ENCODE measurements around the gene HEATR5A. TPM values are rescaled to one million over a fixed set of nuclear protein-coding genes. Genes with fewer than 3 reads are reported as not detected.

Gene HEATR5A
- total RNA-seq, 1 experiment from 2014 or later = 16.5 TPM

DNA sequence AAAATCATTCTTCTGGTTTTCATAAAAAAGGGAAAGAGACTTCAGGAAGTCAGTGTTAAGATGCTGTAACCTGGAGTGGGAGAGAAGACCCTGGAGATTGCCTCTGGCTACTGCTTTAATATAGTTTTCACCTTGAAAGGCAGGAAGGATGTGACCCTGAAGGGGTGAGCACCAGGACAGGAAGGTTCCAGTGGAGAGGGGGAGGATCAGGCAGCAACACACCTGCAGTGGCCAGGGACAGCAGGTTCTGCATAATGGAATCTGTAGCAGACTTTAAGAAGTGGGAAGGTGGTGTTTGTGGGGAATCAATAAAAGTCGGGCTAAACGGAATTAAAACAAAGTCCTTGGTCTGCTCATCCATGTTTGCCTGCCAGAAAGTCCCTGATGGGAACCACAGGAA, 6.3 kb upstream of the HEATR5A start:
- DNase-seq (ENCODE audit: low read depth) = no peak

DNA sequence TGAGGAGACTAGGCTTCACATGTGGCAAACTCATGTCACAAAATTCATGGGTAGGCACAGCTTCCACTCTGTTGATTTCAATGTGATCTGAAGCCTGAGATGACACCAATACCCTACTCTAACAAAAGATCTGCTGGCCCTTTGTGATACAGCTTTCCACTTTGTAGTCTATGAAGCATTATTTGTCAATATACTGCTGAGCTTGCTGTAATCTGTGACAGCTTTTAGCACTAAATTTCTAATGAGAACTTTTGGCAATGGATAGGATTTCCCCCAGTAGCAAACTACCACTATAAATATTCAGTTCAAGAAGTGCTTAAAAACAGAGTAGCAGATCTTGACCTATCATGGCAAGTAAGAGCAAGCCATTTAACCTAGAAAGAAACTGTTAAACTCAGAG, 5.6 kb upstream of the HEATR5A start:
- DNase-seq (ENCODE audit: low read depth) = no peak

DNA sequence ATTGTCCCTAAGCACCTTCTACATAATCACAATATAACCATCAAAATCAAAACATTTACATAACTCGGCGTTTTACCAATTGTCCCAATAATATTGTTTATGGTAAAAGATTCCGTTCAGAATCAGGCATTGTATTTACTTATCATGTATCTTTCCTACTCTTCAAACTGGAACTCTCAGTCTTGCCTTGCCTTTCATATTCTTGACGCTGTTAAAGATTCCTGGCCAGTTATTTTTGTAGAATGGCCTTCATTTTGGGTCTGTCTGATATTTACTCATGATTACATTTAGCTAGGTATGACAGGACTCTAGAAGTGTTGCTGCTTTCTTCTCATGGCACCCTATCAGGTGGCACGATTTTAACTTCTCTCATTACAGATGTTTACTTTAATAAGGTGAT, 850 bp upstream of the HEATR5A start:
- no peak for DNase-seq (ENCODE audit: low read depth)

DNA sequence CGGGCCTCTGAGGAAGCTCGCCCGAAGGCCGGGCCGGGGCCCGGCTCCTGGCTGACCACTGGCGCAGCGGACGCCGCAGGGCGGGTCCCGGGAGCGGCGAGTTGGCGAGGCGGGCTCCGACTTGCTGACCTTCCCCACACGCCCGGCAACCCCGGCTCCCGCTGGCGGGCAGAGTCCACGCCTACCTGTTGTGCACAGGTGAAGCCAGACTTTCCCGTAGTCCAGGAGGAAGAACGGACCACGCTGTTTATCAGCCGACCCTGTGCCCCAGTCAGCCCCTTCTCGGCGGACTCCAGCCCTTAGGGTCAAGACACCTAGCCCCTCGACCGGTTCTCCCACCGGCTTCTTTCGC, 407 bp downstream of the HEATR5A start:
- DNase-seq (ENCODE audit: low read depth) = peak; percentile 53

DNA sequence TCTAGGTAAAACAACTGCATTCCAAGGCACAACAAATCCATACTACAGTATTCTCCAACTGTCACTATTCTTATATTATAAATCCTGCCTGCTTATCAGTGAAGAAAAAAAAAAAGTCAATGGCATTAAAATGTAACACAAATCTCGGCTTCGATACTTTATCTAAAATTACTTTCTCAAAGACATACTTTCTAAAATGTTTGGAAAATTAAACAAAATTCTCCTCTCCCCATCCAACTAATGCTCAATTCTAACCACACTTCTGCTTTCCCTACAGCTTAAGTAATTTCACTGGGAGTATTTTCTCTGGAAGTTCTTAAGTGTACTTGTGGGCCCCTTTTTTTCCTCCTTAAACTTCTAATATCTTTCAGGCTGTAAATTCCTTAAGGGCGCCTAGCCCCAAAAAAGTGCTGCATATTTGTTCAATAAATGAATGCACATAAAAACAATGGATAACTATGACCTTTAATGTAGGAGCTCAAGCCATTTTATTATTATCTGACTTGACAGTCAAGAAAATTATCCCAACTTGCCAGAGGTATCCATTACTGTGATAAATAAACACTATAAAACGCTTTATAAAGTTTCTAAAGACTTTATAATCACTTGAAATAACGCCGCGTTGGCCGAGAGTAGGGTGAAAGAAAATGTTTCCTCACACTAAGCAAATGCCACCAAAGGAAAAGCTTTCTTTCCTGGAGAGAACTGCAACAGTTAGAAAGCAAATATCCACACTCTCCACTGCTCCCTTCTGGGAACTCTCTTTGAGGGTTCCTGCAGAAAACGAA, 977 bp downstream of the HEATR5A start:
- peak; percentile 5 for DNase-seq (ENCODE audit: low read depth)

DNA sequence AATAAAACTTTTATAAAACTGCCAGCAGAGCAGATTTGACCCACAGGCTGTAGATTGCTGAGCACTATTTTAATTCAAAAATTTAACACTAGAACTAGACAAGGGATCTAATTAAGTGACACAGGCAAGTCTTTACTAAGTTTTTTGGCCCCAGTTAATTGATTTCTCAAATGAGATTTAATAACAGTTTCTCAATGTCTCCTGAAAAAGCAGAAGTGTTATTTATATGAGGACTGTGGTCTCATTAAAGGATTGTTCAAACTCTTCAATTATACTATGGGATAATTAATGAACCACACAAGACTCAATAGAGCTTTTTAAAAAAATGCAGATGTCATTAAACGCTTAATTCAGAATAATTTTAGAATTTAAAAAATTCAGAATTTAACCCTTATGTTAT, 1.9 kb downstream of the HEATR5A start:
- no peak for DNase-seq (ENCODE audit: low read depth)

DNA sequence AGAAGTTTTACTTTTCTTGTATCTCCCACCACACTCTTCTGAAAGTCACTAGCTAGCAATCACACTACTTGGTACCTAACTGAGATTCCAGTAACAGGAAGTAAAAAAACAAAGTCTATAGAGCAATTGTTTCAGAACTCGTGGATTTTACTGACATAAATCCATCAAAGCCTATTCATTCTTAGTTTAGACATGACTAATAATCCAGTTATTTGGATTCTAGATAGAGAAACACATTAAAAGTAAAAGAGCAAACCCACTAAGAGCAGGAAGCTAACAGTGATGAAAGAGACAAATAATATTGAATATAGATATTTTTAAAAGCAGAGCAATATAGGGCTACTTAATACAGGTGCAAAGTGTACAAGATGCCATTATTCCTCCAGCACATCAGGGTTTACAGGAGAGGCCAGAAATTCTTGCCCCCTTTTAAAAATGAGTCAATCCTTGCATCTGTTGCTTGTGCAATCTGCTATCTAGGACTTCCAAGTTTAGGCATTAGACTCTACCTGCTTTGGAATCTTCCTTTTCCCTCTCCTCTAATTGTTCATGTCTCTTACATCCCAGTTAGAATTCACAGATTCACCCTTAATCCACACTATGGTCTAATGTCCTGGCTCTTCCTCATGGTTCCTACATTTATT, 6.0 kb downstream of the HEATR5A start:
- peak; percentile 27 for DNase-seq (ENCODE audit: low read depth)

DNA sequence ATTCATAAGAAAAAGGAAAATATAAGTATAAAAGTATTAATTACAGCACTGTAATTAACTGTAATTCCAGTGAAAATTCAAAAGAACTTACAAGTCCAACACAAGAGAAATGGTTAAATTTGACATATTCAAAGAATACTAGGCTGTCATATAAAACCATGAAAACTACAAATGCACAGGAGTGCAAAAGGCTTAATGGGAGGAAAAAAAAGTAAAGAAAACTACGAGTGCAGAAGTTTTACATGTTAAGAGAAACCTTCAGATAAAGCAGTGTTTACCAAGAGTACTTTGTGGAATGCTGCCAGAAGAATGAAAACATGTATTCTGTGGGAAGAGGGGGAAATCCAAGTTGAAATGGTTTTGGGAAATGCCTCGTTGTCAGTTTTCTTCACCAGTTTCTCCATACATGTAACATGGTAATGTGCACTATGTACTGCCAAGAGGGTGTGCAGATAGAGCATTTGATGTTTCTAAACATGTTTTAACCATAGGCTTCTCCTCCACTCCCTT, 9.1 kb downstream of the HEATR5A start:
- DNase-seq (ENCODE audit: low read depth) = peak; percentile 5

DNA sequence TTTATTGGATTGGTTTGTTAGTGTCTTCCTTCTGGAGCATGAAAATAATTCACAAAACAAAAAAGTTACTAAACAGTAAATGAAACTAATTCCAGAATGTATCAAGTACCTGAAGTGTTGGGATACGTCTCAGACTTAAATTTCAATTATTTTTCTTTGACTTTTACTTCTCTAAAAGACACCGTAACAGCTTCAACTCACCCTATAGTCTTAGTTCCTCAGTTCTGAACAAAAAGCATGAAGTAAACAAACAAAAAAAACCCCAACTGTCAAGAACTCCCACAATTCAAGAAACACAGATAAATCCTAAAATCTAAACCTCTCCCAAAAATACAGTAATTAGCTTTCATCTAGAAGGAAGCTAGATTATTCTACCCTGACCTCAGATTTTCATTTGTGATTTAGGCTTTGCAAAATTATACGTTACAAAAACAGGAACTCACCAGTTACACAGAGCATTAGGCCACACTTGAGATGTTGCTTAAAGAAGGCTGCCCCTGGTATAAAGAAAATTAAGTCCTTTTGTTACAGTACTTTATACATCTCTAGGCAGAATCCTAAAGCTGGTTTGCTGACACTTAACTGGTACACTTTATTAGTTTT, 10.2 kb downstream of the HEATR5A start:
- no peak for DNase-seq (ENCODE audit: low read depth)

DNA sequence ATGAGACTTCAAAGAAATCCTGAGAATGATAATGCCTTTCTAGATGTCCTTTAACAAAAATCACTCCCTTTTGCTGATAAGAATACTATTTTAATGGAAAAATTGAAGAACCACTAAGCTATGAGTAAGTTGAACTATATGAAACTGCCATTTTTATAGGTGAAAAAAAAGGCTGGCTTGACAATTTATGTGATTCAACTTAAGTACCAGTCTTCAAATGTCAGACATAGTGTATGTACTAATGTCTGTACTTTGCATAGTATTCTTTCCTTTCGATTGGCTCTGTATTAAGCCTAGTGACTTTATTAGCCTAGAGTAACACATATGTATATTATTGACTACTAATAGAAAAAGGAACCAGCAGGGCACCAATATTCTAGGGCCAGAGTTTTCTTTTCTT, 11.9 kb downstream of the HEATR5A start:
- no peak for DNase-seq (ENCODE audit: low read depth)

DNA sequence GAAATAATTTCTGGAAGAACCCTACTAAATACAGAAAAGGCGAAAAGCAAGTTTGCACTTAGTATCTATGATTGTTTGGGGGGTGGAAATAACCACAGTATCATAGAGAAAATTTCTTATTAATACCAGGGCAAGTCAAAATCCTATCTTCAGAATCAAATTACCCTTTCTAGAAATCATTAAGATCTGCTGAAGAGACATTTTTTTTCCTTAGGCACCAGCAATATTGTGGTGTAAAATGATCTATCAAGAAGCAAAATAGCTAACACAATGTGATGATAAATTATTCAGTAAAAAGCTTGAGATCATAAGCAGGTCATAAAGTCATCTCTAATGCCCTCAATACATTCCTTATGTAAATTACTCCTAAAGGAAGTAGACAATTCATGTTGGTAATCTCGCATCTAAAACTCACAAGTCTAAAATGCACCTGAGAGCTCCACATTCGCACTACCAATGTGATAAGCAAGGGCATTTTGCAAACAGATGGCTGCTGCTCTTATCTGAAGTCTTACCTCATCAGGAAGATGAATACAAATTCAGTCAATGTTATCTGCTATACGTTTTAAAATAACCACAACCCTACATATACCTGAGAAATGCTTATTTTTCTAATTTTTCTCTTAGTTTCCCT, 14.6 kb downstream of the HEATR5A start:
- DNase-seq (ENCODE audit: low read depth) = no peak

DNA sequence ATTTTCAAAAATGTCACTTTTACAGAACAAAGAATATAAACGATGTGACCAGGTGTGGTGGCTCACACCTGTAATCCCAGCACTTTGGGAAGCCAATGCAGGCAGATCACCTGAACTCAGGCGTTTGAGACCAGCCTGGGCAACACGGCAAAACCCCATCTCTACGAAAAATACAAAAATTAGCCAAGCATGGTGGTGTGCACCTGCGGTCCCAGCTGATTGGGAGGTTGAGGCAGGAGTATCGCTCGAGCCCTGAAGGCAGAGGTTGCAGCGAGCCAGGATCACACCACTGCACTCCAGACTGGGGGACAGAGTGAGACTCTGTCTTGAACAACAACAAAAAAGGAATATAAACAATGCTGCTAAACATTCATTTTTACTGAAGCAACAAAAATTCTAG, 15.2 kb downstream of the HEATR5A start:
- DNase-seq (ENCODE audit: low read depth) = no peak

DNA sequence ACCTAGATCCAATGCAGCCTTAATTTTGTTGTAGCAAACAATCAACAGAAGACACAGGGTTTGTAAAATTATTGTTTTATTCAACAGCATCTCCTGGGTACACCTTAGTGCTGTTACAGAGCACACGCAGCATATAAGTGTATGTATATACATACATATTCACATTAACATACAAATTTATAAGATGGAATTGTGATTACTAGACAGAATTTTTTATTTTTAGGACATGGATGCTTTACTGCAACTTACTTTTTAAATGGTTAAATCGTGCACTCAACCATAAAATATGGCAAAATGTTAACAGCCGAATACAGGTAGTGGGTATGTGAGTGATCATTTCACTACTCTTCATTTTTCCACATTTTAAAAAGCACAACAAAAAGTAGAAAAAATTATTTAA, 16.6 kb downstream of the HEATR5A start:
- no peak for DNase-seq (ENCODE audit: low read depth)

DNA sequence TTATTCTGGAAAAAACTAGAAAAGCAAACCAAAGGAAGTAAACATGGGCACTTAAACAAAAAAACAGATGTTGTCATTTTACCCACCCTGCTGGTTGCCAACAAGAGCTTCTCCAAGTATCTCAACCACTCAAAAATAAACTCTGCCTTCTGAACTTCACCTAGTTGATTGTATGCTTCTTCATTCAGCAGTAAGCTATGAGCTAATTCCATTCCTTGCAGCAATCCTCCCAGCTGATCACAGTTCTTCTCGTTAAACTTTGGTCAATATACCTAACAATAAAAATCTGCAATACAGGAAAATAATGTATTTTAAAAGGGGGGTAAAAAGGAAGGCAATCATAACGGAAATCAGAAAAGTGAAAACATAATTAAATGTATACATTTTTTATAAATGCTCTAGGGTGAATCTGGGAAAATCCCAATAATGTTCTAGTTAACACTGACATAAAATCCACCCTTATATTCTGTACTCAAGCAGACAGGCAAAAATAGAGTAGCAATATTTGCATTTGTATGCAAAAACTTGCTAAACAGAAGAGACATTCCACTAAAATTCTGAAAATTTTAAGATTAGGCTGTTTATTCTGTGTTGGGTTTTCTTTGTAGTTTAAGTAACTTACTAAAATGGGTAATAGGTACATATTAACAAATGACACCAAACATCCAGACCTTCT, 17.4 kb downstream of the HEATR5A start:
- no peak for DNase-seq (ENCODE audit: low read depth)

DNA sequence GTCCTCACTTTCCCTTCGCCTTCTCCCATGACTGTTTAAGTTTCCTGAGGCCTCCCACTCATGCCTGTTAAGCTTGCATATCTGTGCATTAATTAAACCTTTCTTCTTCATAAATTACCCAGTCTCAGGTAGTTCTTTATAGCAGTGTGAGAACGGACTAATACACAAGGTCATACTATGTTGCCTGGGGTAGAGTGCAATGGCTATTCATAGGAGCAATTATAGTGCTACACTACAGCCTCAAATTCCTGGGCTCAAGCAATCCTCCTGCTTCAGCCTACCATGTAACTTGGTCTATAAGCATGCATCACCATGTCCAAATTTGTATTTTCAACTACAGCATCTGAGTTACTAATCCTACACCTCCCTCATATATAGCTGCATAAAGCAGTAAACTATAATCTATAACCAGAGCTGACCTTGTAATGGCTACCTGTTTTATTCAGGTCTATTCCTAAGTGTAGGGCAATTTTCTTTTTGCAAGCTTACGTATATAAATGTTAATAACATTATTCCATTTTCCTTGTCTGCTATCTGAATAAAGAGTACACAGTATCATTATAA, 18.9 kb downstream of the HEATR5A start:
- no peak for DNase-seq (ENCODE audit: low read depth)

DNA sequence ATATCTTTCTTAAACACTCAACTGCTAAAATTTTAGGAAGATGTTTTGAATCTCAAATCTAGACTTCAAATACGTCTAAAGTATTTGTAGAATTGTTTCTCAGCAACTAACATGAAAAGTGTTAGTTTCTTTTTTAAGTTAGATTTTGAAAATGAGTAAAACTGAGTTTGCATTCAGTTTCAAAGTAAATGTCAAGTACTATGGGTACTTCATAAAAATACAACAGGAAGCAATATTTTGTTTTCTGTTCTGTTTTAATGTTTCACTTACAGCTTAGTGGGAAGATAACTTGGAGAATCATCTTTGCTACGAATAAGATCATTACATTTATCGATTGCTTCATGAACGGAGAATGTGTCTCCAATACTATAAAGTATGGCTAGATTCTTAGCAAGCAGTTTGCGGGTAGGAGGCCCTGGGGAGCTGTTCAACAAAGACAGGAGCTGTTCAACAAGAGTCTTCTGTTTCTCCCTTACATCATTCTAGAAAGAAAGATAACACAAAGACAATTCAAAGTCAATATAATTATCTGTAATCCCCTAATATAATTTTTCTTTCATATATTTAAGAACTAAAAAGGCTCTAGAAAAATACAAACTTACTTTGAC, 20.2 kb downstream of the HEATR5A start:
- no peak for DNase-seq (ENCODE audit: low read depth)

DNA sequence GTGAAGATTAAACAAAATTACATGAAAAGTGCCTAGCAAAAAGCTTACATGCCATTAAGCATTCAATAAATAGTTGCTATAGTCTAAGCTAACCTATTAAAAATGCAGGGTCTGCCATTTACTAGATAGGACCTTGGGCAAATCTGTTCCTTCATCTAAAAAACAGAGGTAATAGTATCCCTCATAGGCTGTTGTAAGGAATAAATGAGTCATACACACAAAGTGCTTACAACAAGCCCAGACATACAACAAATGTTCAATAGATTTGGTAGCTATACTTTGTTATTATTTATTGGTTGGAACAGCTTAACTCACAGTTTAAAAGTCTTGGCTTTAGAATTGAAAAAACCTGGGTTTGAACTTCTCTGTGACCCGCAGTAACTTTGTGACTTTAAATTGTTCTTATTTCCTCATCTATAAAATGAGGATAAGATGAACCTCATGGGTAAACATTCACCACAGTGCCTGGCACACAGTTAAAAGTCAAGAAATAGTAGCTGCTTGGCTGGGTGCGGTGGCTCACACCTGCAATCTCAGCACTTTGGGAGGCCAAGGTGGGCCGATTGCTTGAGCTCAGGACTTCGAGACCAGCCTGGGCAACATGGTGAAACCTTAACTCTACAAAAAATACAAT, 24.7 kb downstream of the HEATR5A start:
- peak; percentile 23 for DNase-seq (ENCODE audit: low read depth)

DNA sequence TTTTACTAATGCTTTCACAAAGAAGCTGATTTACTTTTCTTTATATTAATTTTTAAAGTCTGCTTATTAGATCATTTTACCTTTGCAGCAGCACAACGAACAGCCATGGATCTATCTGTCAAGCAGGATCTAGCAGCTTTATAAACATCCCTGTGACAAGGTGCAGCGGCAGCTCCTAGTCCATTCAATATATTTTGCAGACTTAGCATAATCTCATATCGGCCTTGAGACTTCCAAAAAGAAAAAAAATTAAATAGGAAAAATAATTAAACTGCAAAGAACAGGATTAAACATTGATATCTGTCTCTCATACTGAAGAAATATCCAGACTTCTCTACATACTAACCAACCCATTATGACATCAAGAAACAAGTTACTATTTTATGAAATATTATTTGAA, 25.2 kb downstream of the HEATR5A start:
- DNase-seq (ENCODE audit: low read depth) = no peak

DNA sequence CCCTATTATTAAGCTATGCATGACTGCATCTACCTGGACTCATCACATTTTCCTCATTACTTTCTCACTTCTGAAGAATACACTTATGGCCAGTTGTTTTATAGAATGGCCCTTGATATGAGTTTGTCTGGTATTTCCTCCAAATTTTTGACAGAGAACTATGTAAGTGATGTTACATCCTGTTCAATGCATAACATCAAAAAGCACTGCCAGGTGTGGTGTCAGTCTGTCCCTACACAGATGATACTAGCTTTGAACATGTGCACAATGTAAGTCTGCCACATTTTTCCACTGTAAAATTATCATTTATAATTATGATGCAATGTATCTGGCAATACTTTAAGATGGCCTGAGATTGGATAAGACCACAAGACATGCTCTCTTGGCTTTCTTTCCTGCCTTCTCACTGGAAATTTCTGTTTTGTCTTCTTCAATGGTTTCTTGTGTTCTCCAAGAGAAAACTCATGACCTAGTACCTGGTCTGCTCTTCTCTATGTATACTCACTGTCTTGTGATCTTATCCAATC, 28.3 kb downstream of the HEATR5A start:
- no peak for DNase-seq (ENCODE audit: low read depth)

DNA sequence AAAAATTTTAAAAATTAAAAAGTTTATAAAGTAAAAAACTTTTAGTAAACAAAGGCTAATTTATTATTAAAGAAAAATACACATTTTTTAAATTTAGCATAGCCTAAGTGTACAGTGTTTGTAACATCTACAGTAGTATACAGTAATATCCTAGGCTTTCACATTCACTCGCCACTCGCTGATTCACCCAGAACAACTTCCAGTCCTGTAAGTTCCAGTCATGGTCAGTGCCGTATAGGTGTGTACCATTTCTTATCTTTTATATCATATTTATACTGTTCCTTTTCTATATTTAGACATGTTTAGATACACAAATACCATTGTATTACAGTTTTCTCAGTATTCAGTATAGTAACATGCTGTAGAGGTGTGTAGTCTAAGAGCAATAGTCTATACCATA, 28.9 kb downstream of the HEATR5A start:
- DNase-seq (ENCODE audit: low read depth) = no peak
